GM12878 (cell line): ENCODE results near the gene NDUFC1. TPM values are rescaled to one million over a fixed set of nuclear protein-coding genes. Genes with fewer than 3 reads are reported as not detected.

Source experiments
- BCL11A ChIP-seq: IDR thresholded peaks from 2 replicates; pipeline ENCODE4 v1.6.1; 2011; ENCODE audit warnings: low read depth, low read length
- CHD1 ChIP-seq: IDR thresholded peaks from 2 replicates; pipeline ENCODE4 v1.6.1; 2012; ENCODE audit warnings: low read depth, low read length, improper control_type of control experiment
- CREB1 ChIP-seq: IDR thresholded peaks from 2 replicates; pipeline ENCODE4 v1.6.1; 2012; ENCODE audit warnings: low read depth, mild to moderate bottlenecking, inconsistent platforms
- CREM ChIP-seq: IDR thresholded peaks from 2 replicates; pipeline ENCODE4 v1.6.1; 2014; ENCODE audit warnings: antibody characterized with exemption, low read depth
- EGR1 ChIP-seq, 2 experiments: IDR thresholded peaks; 1 replicate in 1 of 2; 2 replicates in 1 of 2; pipeline ENCODE4 v1.6.1; 2011 to 2012; ENCODE audit warnings: low read depth in 2 of 2, low read length in 2 of 2, borderline replicate concordance in 1 of 2, mild to moderate bottlenecking in 1 of 2, moderate library complexity in 1 of 2
- EP300 ChIP-seq, 2 experiments: fragments of 150-350 bp in 1 of 2; IDR thresholded peaks; 2 replicates each; pipeline ENCODE4 v1.6.1; 2011 to 2012; ENCODE audit warnings: low read depth in 2 of 2, low read length in 2 of 2, borderline replicate concordance in 1 of 2, improper control_type of control experiment in 1 of 2, inconsistent platforms in 1 of 2; ENCODE audit not compliant: control insufficient read depth in 1 of 2
- GABPA ChIP-seq: IDR thresholded peaks from 2 replicates; pipeline ENCODE4 v1.6.1; 2014; ENCODE audit warnings: antibody characterized with exemption, low read depth, mild to moderate bottlenecking, inconsistent platforms
- HDGF ChIP-seq: fragments of 450-650 bp; IDR thresholded peaks from 2 replicates; pipeline ENCODE4 v1.6.1; 2016; ENCODE audit warnings: antibody characterized with exemption
- MEF2B ChIP-seq: fragments of 450-650 bp; IDR thresholded peaks from 2 replicates; pipeline ENCODE4 v1.6.1; 2018; ENCODE audit warnings: mild to moderate bottlenecking, moderate library complexity; ENCODE audit not compliant: partially characterized antibody, poor library complexity, severe bottlenecking
- MYB ChIP-seq: fragments of 150-350 bp; IDR thresholded peaks from 2 replicates; pipeline ENCODE4 v1.6.1; 2014; ENCODE audit warnings: mild to moderate bottlenecking, low read depth, low read length, borderline replicate concordance
- NBN ChIP-seq: fragments of 450-650 bp; IDR thresholded peaks from 2 replicates; pipeline ENCODE4 v1.6.1; 2016
- NFYA ChIP-seq: IDR thresholded peaks from 2 replicates; pipeline ENCODE4 v1.6.1; 2011; ENCODE audit warnings: low read depth, mild to moderate bottlenecking, low read length, improper control_type of control experiment, borderline replicate concordance
- NR2F1 ChIP-seq: fragments of 450-650 bp; conservative IDR thresholded peaks from 2 replicates; pipeline ENCODE4 v1.6.1; 2017; ENCODE audit warnings: mild to moderate bottlenecking
- POLR2A ChIP-seq: IDR thresholded peaks from 2 replicates; pipeline ENCODE4 v1.6.1; 2011; ENCODE audit warnings: low read depth, mild to moderate bottlenecking, low read length
- POU2F2 ChIP-seq: IDR thresholded peaks from 3 replicates; pipeline ENCODE4 v1.6.1; 2011; ENCODE audit warnings: low read depth, mild to moderate bottlenecking, low read length, borderline replicate concordance
- TARDBP ChIP-seq: IDR thresholded peaks from 2 replicates; pipeline ENCODE4 v1.6.1; 2016; ENCODE audit warnings: borderline replicate concordance
- TBL1XR1 ChIP-seq: IDR thresholded peaks from 2 replicates; pipeline ENCODE4 v1.6.1; 2012; ENCODE audit warnings: low read depth, low read length, improper control_type of control experiment
- ZNF207 ChIP-seq: fragments of 450-650 bp; IDR thresholded peaks from 2 replicates; pipeline ENCODE4 v1.6.1; 2014; ENCODE audit warnings: antibody characterized with exemption, mild to moderate bottlenecking, borderline replicate concordance
- polyA plus RNA-seq, 11 experiments: library from polyadenylated mRNA; depleted of rRNA in 4 of 11; unstranded in 6 of 11; stranded (reverse) in 5 of 11; fragments of >200 nt; fragmentation: Nextera tagmentation in 4 of 11; fragmentation: Illumina TruSeq in 1 of 11; extraction: Ambion mirVana in 4 of 11; extraction: Trizol in 1 of 11; gene quantifications; 1 replicate in 1 of 11; 2 replicates in 10 of 11; pipeline versions ENCODE4 v1.2.1 to v1.2.3, GENCODE V29; 2011 to 2016; ENCODE audit warnings: inconsistent platforms in 2 of 11, missing spikeins in 2 of 11, low read depth in 1 of 11
- total RNA-seq, 4 experiments: library from RNA; depleted of rRNA in 3 of 4; stranded (reverse); fragments of >200 nt in 3 of 4; fragmentation: Illumina TruSeq in 1 of 4; extraction: Trizol in 1 of 4; gene quantifications; 2 replicates each; pipeline versions ENCODE4 v1.2.1 to v1.2.3, GENCODE V29; 2013 to 2021
- TF ChIP-seq, protein P1 (sequence below): fragments of 450-650 bp; IDR thresholded peaks from 2 replicates; pipeline ENCODE4 v1.6.1; 2017; ENCODE audit warnings: mild to moderate bottlenecking, moderate library complexity
- TF ChIP-seq, protein P2 (sequence below): fragments of 450-650 bp; IDR thresholded peaks from 2 replicates; pipeline ENCODE4 v1.6.1; 2017; ENCODE audit warnings: mild to moderate bottlenecking, moderate library complexity
- TF ChIP-seq, protein P3 (sequence below): IDR thresholded peaks from 2 replicates; pipeline ENCODE4 v1.6.1; 2012; ENCODE audit warnings: low read depth, low read length, improper control_type of control experiment

The NDUFC1 gene
- total and polyA plus RNA-seq, 10 of the 15 experiments (the other 5 are each of a cell fraction or from before 2014, with no cell fraction given) = 25.5 to 242 (median 68.9) TPM

DNA sequence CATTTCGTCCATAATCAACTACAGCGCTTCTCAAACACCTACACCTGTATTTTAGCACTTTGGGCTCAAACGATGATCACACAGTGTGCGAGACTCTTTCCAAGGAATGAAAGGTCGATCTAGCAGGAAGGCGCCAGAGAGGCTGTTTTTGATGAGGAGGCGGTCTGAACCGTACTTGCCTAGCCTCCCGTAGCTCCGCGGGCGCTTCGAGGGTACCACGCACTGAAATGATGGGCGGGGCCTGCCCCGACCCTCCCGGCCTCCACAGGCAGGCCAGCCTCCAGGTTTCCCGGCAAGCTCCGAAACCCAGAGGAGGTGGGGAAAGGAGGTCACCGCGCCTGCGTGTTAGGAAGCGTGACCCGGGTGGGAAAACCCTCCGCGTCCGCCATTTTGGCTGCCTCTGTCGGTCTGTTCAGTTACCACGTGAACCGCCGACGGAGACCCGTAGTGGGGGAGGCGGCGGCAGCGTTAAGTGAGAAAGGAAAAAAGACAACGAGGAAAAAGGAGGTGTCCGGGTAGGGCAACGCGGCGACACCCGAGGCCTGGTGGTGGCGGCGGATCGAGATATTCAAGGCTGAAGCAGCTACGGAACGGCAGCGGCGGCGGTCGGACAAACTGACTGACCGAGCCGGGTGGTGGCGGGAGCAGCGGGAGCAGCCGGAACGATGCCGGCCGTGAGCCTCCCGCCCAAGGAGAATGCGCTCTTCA lies 1.0 kb downstream of the NDUFC1 start, which contains the start of gene NAA15 (continued):
- TF ChIP-seq, protein P1, sequence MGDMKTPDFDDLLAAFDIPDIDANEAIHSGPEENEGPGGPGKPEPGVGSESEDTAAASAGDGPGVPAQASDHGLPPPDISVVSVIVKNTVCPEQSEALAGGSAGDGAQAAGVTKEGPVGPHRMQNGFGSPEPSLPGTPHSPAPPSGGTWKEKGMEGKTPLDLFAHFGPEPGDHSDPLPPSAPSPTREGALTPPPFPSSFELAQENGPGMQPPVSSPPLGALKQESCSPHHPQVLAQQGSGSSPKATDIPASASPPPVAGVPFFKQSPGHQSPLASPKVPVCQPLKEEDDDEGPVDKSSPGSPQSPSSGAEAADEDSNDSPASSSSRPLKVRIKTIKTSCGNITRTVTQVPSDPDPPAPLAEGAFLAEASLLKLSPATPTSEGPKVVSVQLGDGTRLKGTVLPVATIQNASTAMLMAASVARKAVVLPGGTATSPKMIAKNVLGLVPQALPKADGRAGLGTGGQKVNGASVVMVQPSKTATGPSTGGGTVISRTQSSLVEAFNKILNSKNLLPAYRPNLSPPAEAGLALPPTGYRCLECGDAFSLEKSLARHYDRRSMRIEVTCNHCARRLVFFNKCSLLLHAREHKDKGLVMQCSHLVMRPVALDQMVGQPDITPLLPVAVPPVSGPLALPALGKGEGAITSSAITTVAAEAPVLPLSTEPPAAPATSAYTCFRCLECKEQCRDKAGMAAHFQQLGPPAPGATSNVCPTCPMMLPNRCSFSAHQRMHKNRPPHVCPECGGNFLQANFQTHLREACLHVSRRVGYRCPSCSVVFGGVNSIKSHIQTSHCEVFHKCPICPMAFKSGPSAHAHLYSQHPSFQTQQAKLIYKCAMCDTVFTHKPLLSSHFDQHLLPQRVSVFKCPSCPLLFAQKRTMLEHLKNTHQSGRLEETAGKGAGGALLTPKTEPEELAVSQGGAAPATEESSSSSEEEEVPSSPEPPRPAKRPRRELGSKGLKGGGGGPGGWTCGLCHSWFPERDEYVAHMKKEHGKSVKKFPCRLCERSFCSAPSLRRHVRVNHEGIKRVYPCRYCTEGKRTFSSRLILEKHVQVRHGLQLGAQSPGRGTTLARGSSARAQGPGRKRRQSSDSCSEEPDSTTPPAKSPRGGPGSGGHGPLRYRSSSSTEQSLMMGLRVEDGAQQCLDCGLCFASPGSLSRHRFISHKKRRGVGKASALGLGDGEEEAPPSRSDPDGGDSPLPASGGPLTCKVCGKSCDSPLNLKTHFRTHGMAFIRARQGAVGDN = peak; percentile 75; the same call in 1 of the 2 replicates
- TF ChIP-seq NFYA (no peak), TARDBP (no peak), NBN (peak; percentile 76), EP300 (IDR thresholded peaks at IDR 0.05; ENCODE audit: borderline replicate concordance in 1 of 2, control insufficient read depth in 1 of 2, low read depth in 2 of 2, low read length in 2 of 2) (peak in 1 of 2 experiments; percentile 53; a peak in 2 of 4 replicates), ZNF207 (peak; percentile 67; the same call in 1 of the 2 replicates), HDGF (peak; percentile 82), GABPA (peak; percentile 80), CHD1 (no peak), NR2F1 (no peak; the same call in 1 of the 2 replicates), CREM (peak; percentile 48), CREB1 (peak; percentile 40; the same call in 1 of the 2 replicates), MEF2B (peak; percentile 29), MYB (no peak), POLR2A (peak; percentile 80), BCL11A (no peak), EGR1 (IDR thresholded peaks at IDR 0.05; ENCODE audit: borderline replicate concordance in 1 of 2, low read depth in 2 of 2, low read length in 2 of 2) (peak in 1 of 2 experiments; percentile 25; a peak in 1 of 3 replicates), POU2F2 (0 out of 3 replicates have a peak, but pooled peaks have one; percentile 10), TBL1XR1 (peak; percentile 47; the same call in 1 of the 2 replicates)
- TF ChIP-seq, protein P2, sequence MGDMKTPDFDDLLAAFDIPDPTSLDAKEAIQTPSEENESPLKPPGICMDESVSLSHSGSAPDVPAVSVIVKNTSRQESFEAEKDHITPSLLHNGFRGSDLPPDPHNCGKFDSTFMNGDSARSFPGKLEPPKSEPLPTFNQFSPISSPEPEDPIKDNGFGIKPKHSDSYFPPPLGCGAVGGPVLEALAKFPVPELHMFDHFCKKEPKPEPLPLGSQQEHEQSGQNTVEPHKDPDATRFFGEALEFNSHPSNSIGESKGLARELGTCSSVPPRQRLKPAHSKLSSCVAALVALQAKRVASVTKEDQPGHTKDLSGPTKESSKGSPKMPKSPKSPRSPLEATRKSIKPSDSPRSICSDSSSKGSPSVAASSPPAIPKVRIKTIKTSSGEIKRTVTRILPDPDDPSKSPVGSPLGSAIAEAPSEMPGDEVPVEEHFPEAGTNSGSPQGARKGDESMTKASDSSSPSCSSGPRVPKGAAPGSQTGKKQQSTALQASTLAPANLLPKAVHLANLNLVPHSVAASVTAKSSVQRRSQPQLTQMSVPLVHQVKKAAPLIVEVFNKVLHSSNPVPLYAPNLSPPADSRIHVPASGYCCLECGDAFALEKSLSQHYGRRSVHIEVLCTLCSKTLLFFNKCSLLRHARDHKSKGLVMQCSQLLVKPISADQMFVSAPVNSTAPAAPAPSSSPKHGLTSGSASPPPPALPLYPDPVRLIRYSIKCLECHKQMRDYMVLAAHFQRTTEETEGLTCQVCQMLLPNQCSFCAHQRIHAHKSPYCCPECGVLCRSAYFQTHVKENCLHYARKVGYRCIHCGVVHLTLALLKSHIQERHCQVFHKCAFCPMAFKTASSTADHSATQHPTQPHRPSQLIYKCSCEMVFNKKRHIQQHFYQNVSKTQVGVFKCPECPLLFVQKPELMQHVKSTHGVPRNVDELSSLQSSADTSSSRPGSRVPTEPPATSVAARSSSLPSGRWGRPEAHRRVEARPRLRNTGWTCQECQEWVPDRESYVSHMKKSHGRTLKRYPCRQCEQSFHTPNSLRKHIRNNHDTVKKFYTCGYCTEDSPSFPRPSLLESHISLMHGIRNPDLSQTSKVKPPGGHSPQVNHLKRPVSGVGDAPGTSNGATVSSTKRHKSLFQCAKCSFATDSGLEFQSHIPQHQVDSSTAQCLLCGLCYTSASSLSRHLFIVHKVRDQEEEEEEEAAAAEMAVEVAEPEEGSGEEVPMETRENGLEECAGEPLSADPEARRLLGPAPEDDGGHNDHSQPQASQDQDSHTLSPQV = no peak
- TF ChIP-seq, protein P3, sequence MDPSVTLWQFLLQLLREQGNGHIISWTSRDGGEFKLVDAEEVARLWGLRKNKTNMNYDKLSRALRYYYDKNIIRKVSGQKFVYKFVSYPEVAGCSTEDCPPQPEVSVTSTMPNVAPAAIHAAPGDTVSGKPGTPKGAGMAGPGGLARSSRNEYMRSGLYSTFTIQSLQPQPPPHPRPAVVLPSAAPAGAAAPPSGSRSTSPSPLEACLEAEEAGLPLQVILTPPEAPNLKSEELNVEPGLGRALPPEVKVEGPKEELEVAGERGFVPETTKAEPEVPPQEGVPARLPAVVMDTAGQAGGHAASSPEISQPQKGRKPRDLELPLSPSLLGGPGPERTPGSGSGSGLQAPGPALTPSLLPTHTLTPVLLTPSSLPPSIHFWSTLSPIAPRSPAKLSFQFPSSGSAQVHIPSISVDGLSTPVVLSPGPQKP = 0 out of 2 replicates have a peak, but pooled peaks have one; percentile 30
